IPS DF 19.7 (cell line): ENCODE measurements around the gene ZNF624.

ENCODE experiments used
- DNase-seq: peaks from one replicate; pipeline ENCODE4 v3.0.0-alpha.2; 2013; ENCODE audit warnings: low read depth, low spot score

The ZNF624 gene

DNA sequence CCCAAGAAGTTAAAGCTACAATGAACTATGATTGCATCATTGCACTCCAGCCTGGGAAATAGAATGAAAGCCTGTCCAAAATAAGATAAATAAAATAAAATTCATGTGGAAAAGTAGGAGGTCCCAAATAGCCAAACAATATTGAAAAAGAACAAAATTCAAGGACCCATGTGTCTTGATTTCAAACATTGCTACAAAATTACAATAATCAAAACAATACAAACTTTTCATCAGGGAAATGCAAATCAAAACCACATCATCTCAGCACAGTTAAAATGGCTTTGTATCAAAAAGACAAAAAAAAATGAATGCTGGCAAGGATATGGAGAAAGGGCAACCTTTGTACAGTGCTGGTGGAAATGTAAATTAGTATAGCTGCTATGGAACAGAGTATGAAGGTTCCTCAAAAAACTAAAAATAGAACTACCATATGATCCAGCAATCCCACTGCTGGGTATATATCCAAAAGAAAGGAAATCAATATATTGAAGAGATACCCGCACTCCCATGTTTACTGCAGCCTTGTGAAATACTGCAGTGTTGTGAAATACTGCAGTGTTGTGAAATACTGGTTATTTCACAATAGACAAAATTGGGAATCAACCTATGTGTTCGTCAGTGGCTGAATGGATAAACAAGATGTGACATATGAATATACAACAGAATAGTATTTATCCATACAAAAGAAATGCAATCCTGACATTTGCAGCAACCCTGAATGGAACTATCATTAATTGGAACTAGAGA lies 60.1 kb downstream of the ZNF624 start:
- no peak for DNase-seq

DNA sequence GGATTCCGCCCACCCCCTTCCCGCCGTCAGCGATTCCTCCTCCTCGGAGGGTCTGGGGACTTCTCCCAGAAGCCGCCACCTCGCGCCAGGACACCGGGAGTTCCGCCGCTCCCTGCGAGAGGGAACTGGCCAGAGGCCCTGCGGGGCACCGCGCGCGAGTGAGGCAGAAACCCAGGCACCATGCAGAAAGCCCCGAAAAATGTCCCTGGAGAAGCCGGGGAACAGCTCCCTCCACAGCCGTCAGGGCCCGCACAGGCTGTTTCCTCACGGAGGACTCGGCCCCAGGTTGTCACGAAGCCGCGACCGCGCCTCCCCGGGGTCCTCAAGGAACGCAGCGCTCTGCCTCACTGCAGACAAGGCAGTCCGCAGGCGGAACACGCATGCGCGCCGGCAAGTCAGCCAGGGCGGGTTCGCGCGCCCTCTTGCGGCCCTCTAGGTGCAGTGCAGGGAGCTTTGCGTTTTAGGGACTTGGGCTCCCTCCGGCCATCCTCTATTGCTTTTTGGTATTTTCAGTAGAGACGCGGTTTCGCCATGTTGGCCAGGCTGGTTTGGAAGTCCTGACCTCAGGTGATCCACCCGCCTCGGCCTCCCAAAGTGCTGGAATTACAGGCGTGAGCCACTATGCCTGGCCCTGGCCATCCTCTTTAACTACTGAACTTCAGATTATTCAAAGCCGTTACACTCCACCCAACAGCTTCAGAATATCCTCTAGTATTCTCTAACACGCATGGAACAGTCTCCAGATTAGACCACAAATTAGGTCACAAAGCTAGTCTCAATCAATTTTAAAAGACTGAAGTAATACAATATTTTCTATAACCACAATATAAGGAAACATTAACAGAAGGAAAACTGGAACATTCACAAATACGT lies 64.3 kb downstream of the ZNF624 start:
- peak; percentile 38 for DNase-seq

DNA sequence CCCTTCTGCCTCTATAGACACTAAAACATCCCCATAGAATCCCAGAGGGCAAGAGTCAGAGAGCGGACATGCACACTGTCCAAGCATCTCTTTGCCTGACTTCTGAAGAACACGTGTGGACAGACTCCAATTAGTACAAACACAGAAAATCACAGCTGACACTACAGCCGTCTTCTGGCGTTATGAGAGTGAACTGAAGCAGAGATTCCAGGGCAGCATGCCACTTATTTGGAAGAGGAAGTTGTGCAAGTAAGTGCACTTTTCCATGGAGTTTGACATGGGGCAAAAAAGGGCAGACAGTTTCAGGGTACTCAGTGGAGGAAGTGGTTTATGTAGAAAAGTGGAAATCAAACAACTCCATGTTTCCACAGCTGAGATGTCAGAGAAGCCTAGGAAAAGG lies 67.9 kb downstream of the ZNF624 start:
- no peak for DNase-seq

DNA sequence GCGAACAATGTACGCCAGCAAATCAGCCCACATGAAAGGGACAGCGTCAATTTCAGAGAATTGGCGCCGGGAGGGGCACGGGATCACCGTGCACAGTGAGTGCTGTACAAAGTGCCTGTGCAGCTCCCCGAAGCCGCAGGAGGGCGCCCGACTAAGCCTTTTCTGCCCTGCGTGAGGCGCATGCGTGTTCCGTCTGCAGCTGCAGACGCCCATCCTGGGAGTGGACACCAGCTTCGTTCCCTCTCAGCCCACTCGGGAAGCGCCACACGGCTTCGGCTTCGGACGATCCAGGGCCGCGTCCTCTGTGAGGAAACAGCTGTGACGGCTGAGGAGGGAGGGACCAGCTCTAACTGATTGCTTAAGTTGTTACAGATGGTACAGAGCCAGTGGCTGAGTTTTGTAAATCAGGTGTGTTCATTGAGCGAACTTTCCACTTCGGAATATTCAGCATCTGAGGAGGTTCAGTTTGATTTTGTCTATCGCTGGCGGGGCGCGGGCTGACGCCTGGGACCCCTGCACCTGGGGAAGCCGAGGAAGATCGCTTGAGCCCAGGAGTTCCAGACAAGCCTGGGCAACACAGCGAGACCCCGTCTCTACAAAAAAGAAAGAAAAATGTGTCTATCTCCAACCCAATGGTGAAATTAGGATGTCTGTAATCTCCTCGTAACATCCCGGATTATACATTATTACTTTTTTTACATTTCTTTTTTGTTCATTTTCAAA lies 69.2 kb downstream of the ZNF624 start:
- DNase-seq = peak; percentile 38

DNA sequence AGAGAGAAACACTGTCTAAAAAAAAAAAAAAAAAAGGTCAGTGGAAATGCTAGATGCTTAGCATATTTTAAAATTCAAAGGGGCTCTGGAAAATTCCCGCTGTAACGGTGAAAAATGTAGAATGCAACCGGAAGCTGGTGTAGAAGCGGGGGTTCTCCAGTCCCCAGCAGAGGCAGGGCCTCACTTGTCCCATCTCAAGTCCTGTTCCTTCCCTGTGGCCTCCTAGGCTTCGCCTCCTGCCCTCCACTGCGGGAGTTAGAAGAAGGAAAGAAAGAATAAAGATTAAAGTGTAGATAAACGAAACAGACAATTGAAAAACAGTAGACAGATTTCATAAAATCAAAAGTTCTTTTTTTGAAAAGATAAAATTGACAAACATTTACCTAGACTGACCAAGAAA lies 69.9 kb downstream of the ZNF624 start:
- no peak for DNase-seq

DNA sequence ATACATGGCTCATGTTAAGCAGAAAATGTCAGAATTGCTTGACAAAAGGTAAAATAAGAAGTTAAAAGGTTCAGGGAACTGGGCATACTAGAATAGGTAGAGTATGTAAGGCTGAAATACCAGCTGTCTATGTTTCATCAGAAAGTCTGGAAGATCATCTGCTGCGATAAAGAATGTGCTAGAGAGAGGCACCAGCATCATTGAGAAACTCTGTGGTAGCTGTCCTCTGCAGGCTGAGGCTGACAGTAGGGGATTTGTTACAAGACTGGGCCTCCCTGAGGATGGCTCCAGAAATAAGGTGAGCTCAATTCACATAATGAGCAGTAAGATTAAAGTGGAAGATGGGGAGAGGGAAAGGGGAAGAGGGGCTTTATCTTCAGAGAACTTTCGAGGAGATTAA lies 80.2 kb downstream of the ZNF624 start:
- no peak for DNase-seq
